Right ventricle myocardium inferior (tissue), 1 donor: ENCODE data around the gene MAP2K3. TPM values are rescaled to one million over a fixed set of nuclear protein-coding genes. Genes with fewer than 3 reads are reported as not detected.

Experiments used
- total RNA-seq: library from RNA; stranded (reverse); fragmentation: NEBNext Ultra II Directional; extraction: Animal tissue kit (Norgen Biotek cat#: 25700); gene quantifications from one replicate; pipeline ENCODE4 v1.2.1, GENCODE V29; 2021
- donor health status: DM: no; HTN: yes; CAD: no; lungs with severe emphysema.

MAP2K3 gene
- total RNA-seq, 1 donor from 2014 or later = 37.7 TPM

Other genes with a start within 250 kb of the MAP2K3 start
- 146 TPM for gene USP22, start 241.7 kb upstream of the MAP2K3 start, total RNA-seq
- 28.4 TPM for gene DHRS7B, start 157.7 kb upstream of the MAP2K3 start, total RNA-seq
- 35.3 TPM for gene TMEM11, start 70.5 kb upstream of the MAP2K3 start, total RNA-seq
- gene NATD1, start 31.3 kb upstream of the MAP2K3 start, total RNA-seq = 21.4 TPM
- gene KCNJ12, start 91.6 kb downstream of the MAP2K3 start, total RNA-seq = 12.6 TPM